WTC11 (cell line): ENCODE results near the gene KLK15. TPM values are rescaled to one million over a fixed set of nuclear protein-coding genes. Genes with fewer than 3 reads are reported as not detected.
A peak's percentile ranks its signal among the peaks of the same experiment; 100 is the strongest.

Experiments used
- ATAC-seq: fragments of 200-7000 bp; cut with Tn5 transposase; 2 replicates; pipeline ENCODE4 v1.10.0; 2021; ENCODE audit warnings: mild to moderate bottlenecking, moderate library complexity
- CTCF ChIA-PET: fragments of 300-600 bp; sonication (Branson Sonifier 250); formaldehyde crosslinking; loops from one replicate; lab custom pipeline; 2021; ENCODE audit warnings: antibody characterized with exemption; lab: Charles Lee
- POLR2A ChIA-PET: fragments of 350-600 bp; sonication (Branson Sonifier 250); formaldehyde crosslinking; loops from one replicate; lab custom pipeline; 2021; ENCODE audit warnings: antibody characterized with exemption; lab: Charles Lee
- DNase-seq: peaks from one replicate; pipeline ENCODE4 v3.0.0; 2021; ENCODE audit warnings: low spot score
- H3K27ac Mint-ChIP-seq: 2 replicates; pipeline ENCODE4 v1.8.0; 2021; ENCODE audit warnings: mixed read lengths
- H3K27me3 Mint-ChIP-seq: 2 replicates; pipeline ENCODE4 v1.8.0; 2021; ENCODE audit warnings: low read depth, mild to moderate bottlenecking, moderate library complexity, mixed read lengths
- H3K36me3 Mint-ChIP-seq: 2 replicates; pipeline ENCODE4 v1.8.0; 2021; ENCODE audit warnings: mixed read lengths
- H3K4me1 Mint-ChIP-seq: 2 replicates; pipeline ENCODE4 v1.8.0; 2022; ENCODE audit warnings: mixed read lengths
- H3K4me3 Mint-ChIP-seq: 2 replicates; pipeline ENCODE4 v1.8.0; 2021; ENCODE audit warnings: mild to moderate bottlenecking, moderate library complexity, mixed read lengths
- H3K9me3 Mint-ChIP-seq: 2 replicates; pipeline ENCODE4 v1.8.0; 2021; ENCODE audit warnings: mixed read lengths
- ESRRA ChIP-seq: sonication (generic); formaldehyde crosslinking; IDR thresholded peaks from 2 replicates; pipeline ENCODE4 v1.8.1; 2022; ENCODE audit warnings: mild to moderate bottlenecking, missing genetic modification reagents, borderline replicate concordance
- FOXK1 ChIP-seq: sonication (generic); formaldehyde crosslinking; IDR thresholded peaks from 2 replicates; pipeline ENCODE4 v1.8.0; 2022; ENCODE audit warnings: mild to moderate bottlenecking, moderate library complexity, missing genetic modification reagents
- NFYB ChIP-seq: sonication (generic); formaldehyde crosslinking; conservative IDR thresholded peaks from 2 replicates; pipeline ENCODE4 v1.8.0; 2022; ENCODE audit warnings: low read depth, missing genetic modification reagents
- NR1H2 ChIP-seq: sonication (generic); formaldehyde crosslinking; IDR thresholded peaks from 2 replicates; pipeline ENCODE4 v1.9.0; 2021; ENCODE audit warnings: mild to moderate bottlenecking, moderate library complexity, missing genetic modification reagents
- OVOL2 ChIP-seq: fragments of 250-450 bp; sonication (Bioruptor Pico); IDR thresholded peaks from 2 replicates; pipeline ENCODE4 v1.9.0; 2021; ENCODE audit warnings: mild to moderate bottlenecking, borderline replicate concordance
- TEAD1 ChIP-seq: sonication (generic); formaldehyde crosslinking; IDR thresholded peaks from 2 replicates; pipeline ENCODE4 v1.8.0; 2022; ENCODE audit warnings: mild to moderate bottlenecking, missing genetic modification reagents
- TEAD4 ChIP-seq: sonication (generic); formaldehyde crosslinking; IDR thresholded peaks from 2 replicates; pipeline ENCODE4 v1.8.0; 2022; ENCODE audit warnings: mild to moderate bottlenecking, missing genetic modification reagents
- ZBTB21 ChIP-seq: sonication (generic); formaldehyde crosslinking; IDR thresholded peaks from 2 replicates; pipeline ENCODE4 v1.8.1; 2023; ENCODE audit warnings: mild to moderate bottlenecking, missing genetic modification reagents, borderline replicate concordance
- ZNF671 ChIP-seq: fragments of 250-450 bp; sonication (Bioruptor Pico); IDR thresholded peaks from 2 replicates; pipeline ENCODE4 v1.8.0; 2021; ENCODE audit warnings: mild to moderate bottlenecking
- total RNA-seq: library from RNA; stranded (reverse); gene quantifications from 3 replicates; pipeline ENCODE4 v1.2.3, GENCODE V29; 2021
- TF ChIP-seq, protein P1 (sequence below): sonication (generic); formaldehyde crosslinking; IDR thresholded peaks from 2 replicates; pipeline ENCODE4 v1.8.0; 2022; ENCODE audit warnings: mild to moderate bottlenecking, missing genetic modification reagents
- TF ChIP-seq, protein P2 (sequence below): sonication (generic); formaldehyde crosslinking; IDR thresholded peaks from 2 replicates; pipeline ENCODE4 v1.8.0; 2022; ENCODE audit warnings: mild to moderate bottlenecking, missing genetic modification reagents
- TF ChIP-seq, protein P3 (sequence below): sonication (generic); formaldehyde crosslinking; IDR thresholded peaks from 2 replicates; pipeline ENCODE4 v1.8.0; 2022; ENCODE audit warnings: mild to moderate bottlenecking, missing genetic modification reagents
- TF ChIP-seq, protein P4 (sequence below): sonication (generic); formaldehyde crosslinking; IDR thresholded peaks from 2 replicates; pipeline ENCODE4 v1.8.1; 2023; ENCODE audit warnings: mild to moderate bottlenecking, missing genetic modification reagents, borderline replicate concordance
- TF ChIP-seq, protein P5 (sequence below): sonication (generic); formaldehyde crosslinking; conservative IDR thresholded peaks from 2 replicates; pipeline ENCODE4 v1.8.1; 2023; ENCODE audit warnings: mild to moderate bottlenecking, low read depth, missing genetic modification reagents, moderate library complexity
- TF ChIP-seq, protein P6 (sequence below): sonication (generic); formaldehyde crosslinking; IDR thresholded peaks from 2 replicates; pipeline ENCODE4 v1.8.1; 2022; ENCODE audit warnings: low read depth, missing genetic modification reagents, borderline replicate concordance
- TF ChIP-seq, protein P7 (sequence below): sonication (generic); formaldehyde crosslinking; IDR thresholded peaks from 2 replicates; pipeline ENCODE4 v1.8.1; 2022; ENCODE audit warnings: low read depth, mild to moderate bottlenecking, moderate library complexity, missing genetic modification reagents, borderline replicate concordance
- TF ChIP-seq, protein P8 (sequence below): sonication (generic); formaldehyde crosslinking; IDR thresholded peaks from 2 replicates; pipeline ENCODE4 v1.8.1; 2023; ENCODE audit warnings: mild to moderate bottlenecking, missing genetic modification reagents
- TF ChIP-seq, protein P9 (sequence below): sonication (generic); formaldehyde crosslinking; IDR thresholded peaks from 2 replicates; pipeline ENCODE4 v1.8.0; 2023; ENCODE audit warnings: mild to moderate bottlenecking, missing genetic modification reagents

Gene KLK15
- total RNA-seq, 1 experiment from 2014 or later, result not detected

DNA sequence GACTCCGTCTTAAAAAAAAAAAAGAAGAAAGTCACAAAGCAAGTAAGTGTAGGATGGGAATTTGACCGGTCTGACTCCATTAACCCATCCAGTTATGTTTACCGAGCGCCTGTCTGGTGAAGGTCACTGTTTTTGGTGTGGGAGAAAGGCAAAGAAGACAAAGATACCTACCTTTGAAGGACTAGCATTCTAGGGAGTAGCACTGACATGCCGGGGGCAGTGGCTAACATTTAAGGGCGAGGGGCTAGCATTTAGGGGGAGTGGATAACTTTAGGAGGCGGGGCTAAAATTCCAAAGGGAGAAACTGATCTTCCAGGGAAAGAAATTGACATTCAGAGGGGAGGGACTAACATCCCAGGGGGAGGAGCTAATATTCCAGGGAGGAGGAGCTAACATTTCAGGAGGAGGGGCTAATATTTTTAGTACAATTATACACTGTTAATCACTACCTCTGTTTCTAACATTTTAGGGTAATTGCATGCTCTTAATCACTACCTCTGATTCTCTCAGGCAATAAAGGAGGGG, 54.4 kb downstream of the KLK15 start (continued):
- TF ChIP-seq, protein P1, sequence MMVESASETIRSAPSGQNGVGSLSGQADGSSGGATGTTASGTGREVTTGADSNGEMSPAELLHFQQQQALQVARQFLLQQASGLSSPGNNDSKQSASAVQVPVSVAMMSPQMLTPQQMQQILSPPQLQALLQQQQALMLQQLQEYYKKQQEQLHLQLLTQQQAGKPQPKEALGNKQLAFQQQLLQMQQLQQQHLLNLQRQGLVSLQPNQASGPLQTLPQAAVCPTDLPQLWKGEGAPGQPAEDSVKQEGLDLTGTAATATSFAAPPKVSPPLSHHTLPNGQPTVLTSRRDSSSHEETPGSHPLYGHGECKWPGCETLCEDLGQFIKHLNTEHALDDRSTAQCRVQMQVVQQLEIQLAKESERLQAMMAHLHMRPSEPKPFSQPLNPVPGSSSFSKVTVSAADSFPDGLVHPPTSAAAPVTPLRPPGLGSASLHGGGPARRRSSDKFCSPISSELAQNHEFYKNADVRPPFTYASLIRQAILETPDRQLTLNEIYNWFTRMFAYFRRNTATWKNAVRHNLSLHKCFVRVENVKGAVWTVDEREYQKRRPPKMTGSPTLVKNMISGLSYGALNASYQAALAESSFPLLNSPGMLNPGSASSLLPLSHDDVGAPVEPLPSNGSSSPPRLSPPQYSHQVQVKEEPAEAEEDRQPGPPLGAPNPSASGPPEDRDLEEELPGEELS, result no peak
- TF ChIP-seq, protein P2, sequence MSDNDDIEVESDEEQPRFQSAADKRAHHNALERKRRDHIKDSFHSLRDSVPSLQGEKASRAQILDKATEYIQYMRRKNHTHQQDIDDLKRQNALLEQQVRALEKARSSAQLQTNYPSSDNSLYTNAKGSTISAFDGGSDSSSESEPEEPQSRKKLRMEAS (CRISPR knock-in tag), result no peak
- TF ChIP-seq, protein P3, sequence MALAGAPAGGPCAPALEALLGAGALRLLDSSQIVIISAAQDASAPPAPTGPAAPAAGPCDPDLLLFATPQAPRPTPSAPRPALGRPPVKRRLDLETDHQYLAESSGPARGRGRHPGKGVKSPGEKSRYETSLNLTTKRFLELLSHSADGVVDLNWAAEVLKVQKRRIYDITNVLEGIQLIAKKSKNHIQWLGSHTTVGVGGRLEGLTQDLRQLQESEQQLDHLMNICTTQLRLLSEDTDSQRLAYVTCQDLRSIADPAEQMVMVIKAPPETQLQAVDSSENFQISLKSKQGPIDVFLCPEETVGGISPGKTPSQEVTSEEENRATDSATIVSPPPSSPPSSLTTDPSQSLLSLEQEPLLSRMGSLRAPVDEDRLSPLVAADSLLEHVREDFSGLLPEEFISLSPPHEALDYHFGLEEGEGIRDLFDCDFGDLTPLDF, result no peak
- TF ChIP-seq, protein P4, sequence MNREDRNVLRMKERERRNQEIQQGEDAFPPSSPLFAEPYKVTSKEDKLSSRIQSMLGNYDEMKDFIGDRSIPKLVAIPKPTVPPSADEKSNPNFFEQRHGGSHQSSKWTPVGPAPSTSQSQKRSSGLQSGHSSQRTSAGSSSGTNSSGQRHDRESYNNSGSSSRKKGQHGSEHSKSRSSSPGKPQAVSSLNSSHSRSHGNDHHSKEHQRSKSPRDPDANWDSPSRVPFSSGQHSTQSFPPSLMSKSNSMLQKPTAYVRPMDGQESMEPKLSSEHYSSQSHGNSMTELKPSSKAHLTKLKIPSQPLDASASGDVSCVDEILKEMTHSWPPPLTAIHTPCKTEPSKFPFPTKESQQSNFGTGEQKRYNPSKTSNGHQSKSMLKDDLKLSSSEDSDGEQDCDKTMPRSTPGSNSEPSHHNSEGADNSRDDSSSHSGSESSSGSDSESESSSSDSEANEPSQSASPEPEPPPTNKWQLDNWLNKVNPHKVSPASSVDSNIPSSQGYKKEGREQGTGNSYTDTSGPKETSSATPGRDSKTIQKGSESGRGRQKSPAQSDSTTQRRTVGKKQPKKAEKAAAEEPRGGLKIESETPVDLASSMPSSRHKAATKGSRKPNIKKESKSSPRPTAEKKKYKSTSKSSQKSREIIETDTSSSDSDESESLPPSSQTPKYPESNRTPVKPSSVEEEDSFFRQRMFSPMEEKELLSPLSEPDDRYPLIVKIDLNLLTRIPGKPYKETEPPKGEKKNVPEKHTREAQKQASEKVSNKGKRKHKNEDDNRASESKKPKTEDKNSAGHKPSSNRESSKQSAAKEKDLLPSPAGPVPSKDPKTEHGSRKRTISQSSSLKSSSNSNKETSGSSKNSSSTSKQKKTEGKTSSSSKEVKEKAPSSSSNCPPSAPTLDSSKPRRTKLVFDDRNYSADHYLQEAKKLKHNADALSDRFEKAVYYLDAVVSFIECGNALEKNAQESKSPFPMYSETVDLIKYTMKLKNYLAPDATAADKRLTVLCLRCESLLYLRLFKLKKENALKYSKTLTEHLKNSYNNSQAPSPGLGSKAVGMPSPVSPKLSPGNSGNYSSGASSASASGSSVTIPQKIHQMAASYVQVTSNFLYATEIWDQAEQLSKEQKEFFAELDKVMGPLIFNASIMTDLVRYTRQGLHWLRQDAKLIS (CRISPR knock-in tag), result no peak
- TF ChIP-seq, protein P5, sequence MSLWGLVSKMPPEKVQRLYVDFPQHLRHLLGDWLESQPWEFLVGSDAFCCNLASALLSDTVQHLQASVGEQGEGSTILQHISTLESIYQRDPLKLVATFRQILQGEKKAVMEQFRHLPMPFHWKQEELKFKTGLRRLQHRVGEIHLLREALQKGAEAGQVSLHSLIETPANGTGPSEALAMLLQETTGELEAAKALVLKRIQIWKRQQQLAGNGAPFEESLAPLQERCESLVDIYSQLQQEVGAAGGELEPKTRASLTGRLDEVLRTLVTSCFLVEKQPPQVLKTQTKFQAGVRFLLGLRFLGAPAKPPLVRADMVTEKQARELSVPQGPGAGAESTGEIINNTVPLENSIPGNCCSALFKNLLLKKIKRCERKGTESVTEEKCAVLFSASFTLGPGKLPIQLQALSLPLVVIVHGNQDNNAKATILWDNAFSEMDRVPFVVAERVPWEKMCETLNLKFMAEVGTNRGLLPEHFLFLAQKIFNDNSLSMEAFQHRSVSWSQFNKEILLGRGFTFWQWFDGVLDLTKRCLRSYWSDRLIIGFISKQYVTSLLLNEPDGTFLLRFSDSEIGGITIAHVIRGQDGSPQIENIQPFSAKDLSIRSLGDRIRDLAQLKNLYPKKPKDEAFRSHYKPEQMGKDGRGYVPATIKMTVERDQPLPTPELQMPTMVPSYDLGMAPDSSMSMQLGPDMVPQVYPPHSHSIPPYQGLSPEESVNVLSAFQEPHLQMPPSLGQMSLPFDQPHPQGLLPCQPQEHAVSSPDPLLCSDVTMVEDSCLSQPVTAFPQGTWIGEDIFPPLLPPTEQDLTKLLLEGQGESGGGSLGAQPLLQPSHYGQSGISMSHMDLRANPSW (CRISPR knock-in tag), result no peak
- TF ChIP-seq, protein P6, sequence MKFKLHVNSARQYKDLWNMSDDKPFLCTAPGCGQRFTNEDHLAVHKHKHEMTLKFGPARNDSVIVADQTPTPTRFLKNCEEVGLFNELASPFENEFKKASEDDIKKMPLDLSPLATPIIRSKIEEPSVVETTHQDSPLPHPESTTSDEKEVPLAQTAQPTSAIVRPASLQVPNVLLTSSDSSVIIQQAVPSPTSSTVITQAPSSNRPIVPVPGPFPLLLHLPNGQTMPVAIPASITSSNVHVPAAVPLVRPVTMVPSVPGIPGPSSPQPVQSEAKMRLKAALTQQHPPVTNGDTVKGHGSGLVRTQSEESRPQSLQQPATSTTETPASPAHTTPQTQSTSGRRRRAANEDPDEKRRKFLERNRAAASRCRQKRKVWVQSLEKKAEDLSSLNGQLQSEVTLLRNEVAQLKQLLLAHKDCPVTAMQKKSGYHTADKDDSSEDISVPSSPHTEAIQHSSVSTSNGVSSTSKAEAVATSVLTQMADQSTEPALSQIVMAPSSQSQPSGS, result no peak
- TF ChIP-seq FOXK1 (CRISPR knock-in tag), result no peak
- no peak for TF ChIP-seq TEAD4 (CRISPR knock-in tag)
- no peak for TF ChIP-seq TEAD1

DNA sequence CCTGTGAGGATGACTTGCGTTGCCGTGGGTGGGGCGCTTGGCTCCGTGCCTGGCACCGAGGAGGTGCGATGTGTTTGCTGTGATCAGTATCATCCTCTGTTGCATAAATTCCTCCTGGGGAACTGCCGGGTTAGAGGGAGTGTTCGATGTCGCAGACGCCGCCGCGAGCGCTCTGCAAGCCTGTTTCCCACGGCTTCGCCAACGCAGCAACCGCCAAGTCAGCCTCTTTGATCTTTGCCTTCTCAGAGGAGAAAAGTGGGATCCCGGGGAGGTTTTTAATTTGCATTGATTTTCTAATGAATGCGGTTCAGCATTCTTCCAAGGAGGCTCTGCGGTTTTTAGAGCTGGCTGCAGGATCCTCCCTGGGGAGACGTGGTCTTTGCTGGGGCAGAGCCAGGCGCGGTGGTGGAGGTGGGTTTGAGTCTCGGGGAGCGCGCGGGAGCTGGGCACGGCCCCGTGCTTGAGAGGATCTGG, 55.5 kb downstream of the KLK15 start:
- Mint-ChIP-seq H3K27me3 (peaks cover 95% of the 10 kb centered on the region), H3K9me3 (no peaks in the 10 kb centered on the region), H3K27ac (0 out of 2 replicates have a peak overlapping the region, but pooled peaks have one; percentile 51), H3K36me3 (no peaks in the 10 kb centered on the region), H3K4me3 (peak overlapping the region; percentile 59), H3K4me1 (peaks cover 24% of the 10 kb centered on the region)
- DNase-seq, result peak; percentile 71
- peak; percentile 54 for ATAC-seq
- POLR2A ChIA-PET, result interaction anchor here (1.3 to 1.9 kb wide), 2 partner anchors 53 kb away, joined by 5 to 7 read pairs; no protein-coding TSS in a partner anchor
- CTCF ChIA-PET, result interaction anchor here (0.6 to 10.3 kb wide), 7 partner anchors 55 to 240 kb away, joined by 3 to 195 read pairs (median 11); partner anchors contain the start of genes CLEC11A and SHANK1
- TF ChIP-seq ZNF671 (CRISPR knock-in tag) (no peak), ESRRA (no peak), ZBTB21 (no peak), NR1H2 (CRISPR knock-in tag) (no peak), NFYB (no peak), TEAD4 (CRISPR knock-in tag) (no peak), OVOL2 (CRISPR knock-in tag) (no peak)
- TF ChIP-seq, protein P7, sequence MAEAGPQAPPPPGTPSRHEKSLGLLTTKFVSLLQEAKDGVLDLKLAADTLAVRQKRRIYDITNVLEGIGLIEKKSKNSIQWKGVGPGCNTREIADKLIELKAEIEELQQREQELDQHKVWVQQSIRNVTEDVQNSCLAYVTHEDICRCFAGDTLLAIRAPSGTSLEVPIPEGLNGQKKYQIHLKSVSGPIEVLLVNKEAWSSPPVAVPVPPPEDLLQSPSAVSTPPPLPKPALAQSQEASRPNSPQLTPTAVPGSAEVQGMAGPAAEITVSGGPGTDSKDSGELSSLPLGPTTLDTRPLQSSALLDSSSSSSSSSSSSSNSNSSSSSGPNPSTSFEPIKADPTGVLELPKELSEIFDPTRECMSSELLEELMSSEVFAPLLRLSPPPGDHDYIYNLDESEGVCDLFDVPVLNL, result no peak
- TF ChIP-seq, protein P8, sequence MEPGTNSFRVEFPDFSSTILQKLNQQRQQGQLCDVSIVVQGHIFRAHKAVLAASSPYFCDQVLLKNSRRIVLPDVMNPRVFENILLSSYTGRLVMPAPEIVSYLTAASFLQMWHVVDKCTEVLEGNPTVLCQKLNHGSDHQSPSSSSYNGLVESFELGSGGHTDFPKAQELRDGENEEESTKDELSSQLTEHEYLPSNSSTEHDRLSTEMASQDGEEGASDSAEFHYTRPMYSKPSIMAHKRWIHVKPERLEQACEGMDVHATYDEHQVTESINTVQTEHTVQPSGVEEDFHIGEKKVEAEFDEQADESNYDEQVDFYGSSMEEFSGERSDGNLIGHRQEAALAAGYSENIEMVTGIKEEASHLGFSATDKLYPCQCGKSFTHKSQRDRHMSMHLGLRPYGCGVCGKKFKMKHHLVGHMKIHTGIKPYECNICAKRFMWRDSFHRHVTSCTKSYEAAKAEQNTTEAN (CRISPR knock-in tag), result no peak
- TF ChIP-seq, protein P9, sequence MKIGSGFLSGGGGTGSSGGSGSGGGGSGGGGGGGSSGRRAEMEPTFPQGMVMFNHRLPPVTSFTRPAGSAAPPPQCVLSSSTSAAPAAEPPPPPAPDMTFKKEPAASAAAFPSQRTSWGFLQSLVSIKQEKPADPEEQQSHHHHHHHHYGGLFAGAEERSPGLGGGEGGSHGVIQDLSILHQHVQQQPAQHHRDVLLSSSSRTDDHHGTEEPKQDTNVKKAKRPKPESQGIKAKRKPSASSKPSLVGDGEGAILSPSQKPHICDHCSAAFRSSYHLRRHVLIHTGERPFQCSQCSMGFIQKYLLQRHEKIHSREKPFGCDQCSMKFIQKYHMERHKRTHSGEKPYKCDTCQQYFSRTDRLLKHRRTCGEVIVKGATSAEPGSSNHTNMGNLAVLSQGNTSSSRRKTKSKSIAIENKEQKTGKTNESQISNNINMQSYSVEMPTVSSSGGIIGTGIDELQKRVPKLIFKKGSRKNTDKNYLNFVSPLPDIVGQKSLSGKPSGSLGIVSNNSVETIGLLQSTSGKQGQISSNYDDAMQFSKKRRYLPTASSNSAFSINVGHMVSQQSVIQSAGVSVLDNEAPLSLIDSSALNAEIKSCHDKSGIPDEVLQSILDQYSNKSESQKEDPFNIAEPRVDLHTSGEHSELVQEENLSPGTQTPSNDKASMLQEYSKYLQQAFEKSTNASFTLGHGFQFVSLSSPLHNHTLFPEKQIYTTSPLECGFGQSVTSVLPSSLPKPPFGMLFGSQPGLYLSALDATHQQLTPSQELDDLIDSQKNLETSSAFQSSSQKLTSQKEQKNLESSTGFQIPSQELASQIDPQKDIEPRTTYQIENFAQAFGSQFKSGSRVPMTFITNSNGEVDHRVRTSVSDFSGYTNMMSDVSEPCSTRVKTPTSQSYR (CRISPR knock-in tag), result no peak
